ENCODE measurements around the gene TSC1.
A peak's percentile ranks its signal among the peaks of the same experiment; 100 is the strongest.

The TSC1 gene

GRCh38 chr9:132946211-132946610 is 1.8 kb upstream of the TSC1 start:
- no peaks in the 10 kb centered on the region for H3K27me3 ChIP-seq (ENCODE audit: insufficient read depth, low read length, poor library complexity)
- no peaks in the 10 kb centered on the region for H4K20me1 ChIP-seq (ENCODE audit: insufficient read depth, low read length)
- H3K4me2 ChIP-seq (ENCODE audit: insufficient read depth, low read length) = no peak overlapping the region
- no peak for DNase-seq
- H2AFZ ChIP-seq (ENCODE audit: low read depth, low read length) = peak overlapping the region; percentile 77
- no peak overlapping the region for H3K9ac ChIP-seq (ENCODE audit: low read depth, low read length)
- TF ChIP-seq EZH2 (IDR thresholded peaks at IDR 0.05; ENCODE audit: borderline replicate concordance, low read depth, low read length, severe bottlenecking) (no peak), CTCF (IDR thresholded peaks at IDR 0.05; ENCODE audit: borderline replicate concordance, extremely low read depth, low read length, poor library complexity, severe bottlenecking) (no peak)
- no peaks in the 10 kb centered on the region for H3K36me3 ChIP-seq (ENCODE audit: insufficient read depth, low read length)
- peaks cover 25% of the 10 kb centered on the region for H3K4me1 ChIP-seq (ENCODE audit: insufficient read depth, low read length)
- no peak overlapping the region for H3K4me3 ChIP-seq (ENCODE audit: low read depth in 1 of 2, low read length in 2 of 2)
- peaks cover 32% of the 10 kb centered on the region for H3K79me2 ChIP-seq (ENCODE audit: insufficient read depth, low read length)
- H3K27ac ChIP-seq (ENCODE audit: low read length) = no peak overlapping the region
- ATAC-seq (ENCODE audit: insufficient read depth, low read depth) = no peak
- H3K9me3 ChIP-seq (ENCODE audit: insufficient read depth, low read length, severe bottlenecking) = no peaks in the 10 kb centered on the region

- Histone ChIP-seq H3K4me2 (ENCODE audit: insufficient read depth, low read length) (peak overlapping the region; percentile 69), H4K20me1 (ENCODE audit: insufficient read depth, low read length) (peaks cover under 1% of the 10 kb centered on the region; the same call in 1 of the 2 replicates), H3K79me2 (ENCODE audit: insufficient read depth, low read length) (peaks cover 39% of the 10 kb centered on the region), H3K9me3 (ENCODE audit: insufficient read depth, low read length, severe bottlenecking) (no peaks in the 10 kb centered on the region), H3K27ac (ENCODE audit: low read length) (peak overlapping the region; percentile 68), H2AFZ (ENCODE audit: low read depth, low read length) (peak overlapping the region; percentile 77), H3K4me3 (ENCODE audit: low read depth in 1 of 2, low read length in 2 of 2) (peak overlapping the region; percentile 18 to 62; a peak in 3 of 4 replicates), H3K27me3 (ENCODE audit: insufficient read depth, low read length, poor library complexity) (no peaks in the 10 kb centered on the region), H3K4me1 (ENCODE audit: insufficient read depth, low read length) (peaks cover 25% of the 10 kb centered on the region), H3K36me3 (ENCODE audit: insufficient read depth, low read length) (no peaks in the 10 kb centered on the region), H3K9ac (ENCODE audit: low read depth, low read length) (peak overlapping the region; percentile 76)
- TF ChIP-seq CTCF (IDR thresholded peaks at IDR 0.05; ENCODE audit: borderline replicate concordance, extremely low read depth, low read length, poor library complexity, severe bottlenecking) (no peak), EZH2 (IDR thresholded peaks at IDR 0.05; ENCODE audit: borderline replicate concordance, low read depth, low read length, severe bottlenecking) (no peak)
- DNase-seq = no peak
- no peak for ATAC-seq (ENCODE audit: insufficient read depth, low read depth)
Observed at GRCh38 chr9:132945186-132946130, 1.0 kb upstream of the TSC1 start.

DNA sequence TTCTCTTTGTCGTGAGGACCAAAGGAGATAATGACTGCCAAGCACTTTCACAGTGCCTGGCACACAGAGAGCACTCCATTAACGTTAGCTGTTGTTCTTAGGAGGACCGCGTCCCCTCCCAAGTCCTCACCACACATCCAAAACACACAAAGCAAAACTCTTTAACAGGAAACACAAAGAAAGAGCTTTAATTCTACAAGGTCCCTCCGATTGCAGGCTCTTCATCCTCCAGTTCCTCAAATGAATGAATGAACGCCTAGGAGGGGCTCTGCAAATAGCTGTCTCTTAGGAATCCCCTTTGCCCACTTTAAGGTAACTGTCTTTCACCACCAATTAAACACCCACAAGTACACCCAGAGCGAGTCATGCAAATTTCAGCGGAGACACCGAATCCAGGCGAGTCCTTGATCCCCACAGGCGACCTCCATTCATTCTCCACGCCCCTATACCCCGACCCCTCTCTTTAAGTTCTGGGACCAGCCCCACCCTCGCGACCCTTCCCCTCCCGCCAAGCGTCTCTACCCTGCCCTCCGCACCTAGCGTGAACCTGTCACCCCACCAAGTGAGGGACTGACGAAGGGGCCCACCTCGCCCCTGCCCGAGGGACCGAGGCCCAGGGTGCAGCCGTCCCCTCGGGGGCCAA is 644 bp downstream of the TSC1 start:
- Histone ChIP-seq H3K27ac (ENCODE audit: low read length) (peak overlapping the region; percentile 68), H3K36me3 (ENCODE audit: insufficient read depth, low read length) (no peaks in the 10 kb centered on the region), H3K79me2 (ENCODE audit: insufficient read depth, low read length) (peaks cover 56% of the 10 kb centered on the region), H3K9ac (ENCODE audit: low read depth, low read length) (peak overlapping the region; percentile 76), H2AFZ (ENCODE audit: low read depth, low read length) (peak overlapping the region; percentile 70), H4K20me1 (ENCODE audit: insufficient read depth, low read length) (peaks cover 3% of the 10 kb centered on the region; the same call in 1 of the 2 replicates), H3K9me3 (ENCODE audit: insufficient read depth, low read length, severe bottlenecking) (no peaks in the 10 kb centered on the region), H3K4me2 (ENCODE audit: insufficient read depth, low read length) (peak overlapping the region; percentile 95), H3K4me3 (ENCODE audit: low read depth in 1 of 2, low read length in 2 of 2) (peak overlapping the region; percentile 87), H3K4me1 (ENCODE audit: insufficient read depth, low read length) (peaks cover 25% of the 10 kb centered on the region), H3K27me3 (ENCODE audit: insufficient read depth, low read length, poor library complexity) (no peaks in the 10 kb centered on the region)
- no peak for DNase-seq
- TF ChIP-seq EZH2 (IDR thresholded peaks at IDR 0.05; ENCODE audit: borderline replicate concordance, low read depth, low read length, severe bottlenecking) = no peak
- no peak for TF ChIP-seq CTCF (IDR thresholded peaks at IDR 0.05; ENCODE audit: borderline replicate concordance, extremely low read depth, low read length, poor library complexity, severe bottlenecking)
- ATAC-seq (ENCODE audit: insufficient read depth, low read depth) = peak; percentile 6; the same call in 1 of the 3 replicates

Data from DND-41 (cell line).